RWPE2 (cell line): ENCODE data around the gene PLPPR1.

ENCODE experiments used
- ATAC-seq: fragments of 200-7000 bp; cut with Tn5 transposase; 3 replicates; pipeline ENCODE4 v1.9.1; 2021; ENCODE audit warnings: low read depth
- DNase-seq: peaks from one replicate; pipeline ENCODE4 v3.0.0-alpha.2; 2020; ENCODE audit warnings: low spot score
- H3K27ac ChIP-seq: fragments of 450-650 bp; 2 replicates; pipeline ENCODE4 v1.5.1; 2017; ENCODE audit warnings: mild to moderate bottlenecking; ENCODE audit not compliant: poor library complexity, severe bottlenecking
- H3K27me3 ChIP-seq: fragments of 250-450 bp; sonication (Bioruptor Pico); 2 replicates; pipeline ENCODE4 v1.5.1; 2021; ENCODE audit warnings: mild to moderate bottlenecking, moderate library complexity; ENCODE audit not compliant: insufficient read depth, poor library complexity, severe bottlenecking
- H3K36me3 ChIP-seq: fragments of 250-450 bp; sonication (Bioruptor Pico); 2 replicates; pipeline ENCODE4 v1.5.1; 2020; ENCODE audit warnings: low read depth, mild to moderate bottlenecking, moderate library complexity
- H3K4me1 ChIP-seq: fragments of 250-450 bp; sonication (Bioruptor Pico); 2 replicates; pipeline ENCODE4 v1.5.1; 2021; ENCODE audit warnings: mild to moderate bottlenecking, moderate library complexity; ENCODE audit not compliant: insufficient read depth, poor library complexity, severe bottlenecking
- H3K4me3 ChIP-seq: fragments of 250-450 bp; sonication (Bioruptor Pico); 2 replicates; pipeline ENCODE4 v1.5.1; 2021; ENCODE audit warnings: mild to moderate bottlenecking, moderate library complexity; ENCODE audit not compliant: severe bottlenecking
- H3K9me3 ChIP-seq: fragments of 250-450 bp; sonication (Bioruptor Pico); 2 replicates; pipeline ENCODE4 v1.5.1; 2021; ENCODE audit warnings: mild to moderate bottlenecking, moderate library complexity; ENCODE audit not compliant: severe bottlenecking
- CTCF ChIP-seq: fragments of 450-650 bp; IDR thresholded peaks from one replicate; pipeline ENCODE4 v1.5.1; 2017; ENCODE audit warnings: mild to moderate bottlenecking, moderate library complexity; ENCODE audit not compliant: poor library complexity, severe bottlenecking

PLPPR1 gene

GRCh38 chr9:101098392-101098791 lies 69.9 kb downstream of the PLPPR1 start:
- H3K4me3 ChIP-seq: no peak overlapping the region

GRCh38 chr9:101114317-101114716 lies 85.8 kb downstream of the PLPPR1 start:
- no peak for TF ChIP-seq CTCF
- Histone ChIP-seq H3K9me3 (no peaks in the 10 kb centered on the region), H3K27ac (no peak overlapping the region), H3K4me3 (no peak overlapping the region), H3K36me3 (no peaks in the 10 kb centered on the region), H3K4me1 (no peaks in the 10 kb centered on the region), H3K27me3 (no peaks in the 10 kb centered on the region)
- DNase-seq: no peak
- ATAC-seq: peak; percentile 40; the same call in 1 of the 3 replicates

More at GRCh38 chr9:101098392-101098791, 69.9 kb downstream of the PLPPR1 start:
- no peaks in the 10 kb centered on the region for H3K4me1 ChIP-seq
- no peak for TF ChIP-seq CTCF
- no peak for ATAC-seq
- no peaks in the 10 kb centered on the region for H3K36me3 ChIP-seq
- H3K9me3 ChIP-seq: no peaks in the 10 kb centered on the region
- no peak for DNase-seq
- no peaks in the 10 kb centered on the region for H3K27me3 ChIP-seq
- H3K27ac ChIP-seq: no peak overlapping the region

GRCh38 chr9:101115102-101115501 lies 86.6 kb downstream of the PLPPR1 start:
- H3K4me1 ChIP-seq: no peaks in the 10 kb centered on the region
- H3K9me3 ChIP-seq: no peaks in the 10 kb centered on the region
- DNase-seq: no peak
- H3K4me3 ChIP-seq: no peak overlapping the region
- H3K27ac ChIP-seq: no peak overlapping the region
- TF ChIP-seq CTCF: no peak
- H3K36me3 ChIP-seq: no peaks in the 10 kb centered on the region
- no peak for ATAC-seq
- H3K27me3 ChIP-seq: no peaks in the 10 kb centered on the region

- no peak for DNase-seq
- Histone ChIP-seq H3K27ac (no peak overlapping the region), H3K4me1 (no peaks in the 10 kb centered on the region), H3K4me3 (no peak overlapping the region), H3K9me3 (no peaks in the 10 kb centered on the region), H3K36me3 (no peaks in the 10 kb centered on the region), H3K27me3 (no peaks in the 10 kb centered on the region)
- ATAC-seq: no peak
- TF ChIP-seq CTCF: no peak
These were observed 88.6 kb downstream of the PLPPR1 start for GRCh38 chr9:101117161-101117560.

- ATAC-seq: peak; percentile 92
- H3K27ac ChIP-seq: no peak overlapping the region
- DNase-seq: no peak
These were observed 90.8 kb downstream of the PLPPR1 start for GRCh38 chr9:101119206-101119819.

More at GRCh38 chr9:101119206-101119819, 90.8 kb downstream of the PLPPR1 start:
- Histone ChIP-seq H3K4me1 (no peaks in the 10 kb centered on the region), H3K4me3 (no peak overlapping the region), H3K36me3 (no peaks in the 10 kb centered on the region), H3K27me3 (no peaks in the 10 kb centered on the region), H3K9me3 (no peaks in the 10 kb centered on the region)
- TF ChIP-seq CTCF: peak; percentile 77
